NOMO-1 (cell line): ENCODE results near the gene SKI.
"Not testable (repeated sequence)": the region's sequence is repeated elsewhere in the genome, so short reads cannot be mapped to it uniquely, and the experiment has no call there.

Experiments used
- DNase-seq, 2 experiments: peaks; one replicate each; lab custom pipeline; 2025; ENCODE audit not compliant: unreplicated experiment in 2 of 2; lab: John Stamatoyannopoulos, UW

Gene SKI

DNA sequence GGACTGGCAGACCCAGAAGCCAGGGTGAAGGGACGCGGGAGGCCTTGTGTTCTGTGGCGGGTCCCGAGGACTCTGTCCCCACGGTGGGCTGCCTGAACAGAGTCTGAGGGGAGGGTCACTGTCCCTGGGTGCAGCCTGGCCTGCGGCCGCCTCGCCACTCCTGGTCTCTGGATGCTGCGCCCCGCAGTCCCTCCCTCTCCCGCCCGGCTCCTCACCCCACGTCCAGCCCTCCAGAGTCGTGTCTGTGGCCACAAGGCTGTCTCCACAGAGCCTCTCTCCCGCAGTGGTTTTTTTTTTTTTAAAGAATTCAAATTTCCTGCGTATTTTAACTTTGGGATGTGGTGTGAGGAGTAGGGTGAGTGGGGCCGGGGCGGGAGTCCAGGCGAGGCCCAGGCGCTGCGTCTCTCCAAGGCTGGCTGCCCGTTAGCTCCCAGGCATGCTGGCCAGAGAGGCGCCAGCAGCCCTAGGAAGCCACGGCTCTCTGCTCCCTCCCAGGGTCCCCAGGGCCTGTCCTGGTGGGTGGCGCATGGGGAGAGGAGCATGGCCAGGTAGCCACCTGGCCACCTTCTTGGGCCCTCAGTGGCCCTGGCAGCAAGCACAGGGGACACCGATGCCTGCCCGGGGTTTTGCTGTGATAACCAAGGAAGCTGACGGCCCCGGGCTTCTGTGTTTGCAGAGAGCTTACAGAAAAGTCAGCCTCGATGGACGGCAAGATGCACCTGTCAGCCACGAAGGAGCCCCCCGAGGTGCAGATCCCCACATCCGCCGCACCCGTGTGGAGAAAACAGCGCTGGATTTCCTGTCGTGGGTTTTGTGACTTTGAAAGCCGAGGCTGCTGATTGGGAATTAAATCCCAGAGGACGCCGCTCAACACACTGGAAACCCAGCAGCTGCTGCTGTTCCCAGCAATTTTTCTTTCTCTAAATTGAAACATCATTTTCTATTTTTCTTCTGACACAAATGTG, 90.5 kb downstream of the SKI start:
- DNase-seq = no peak

- no peak for DNase-seq
These were observed 91.2 kb downstream of the SKI start for GRCh38 chr1:2319291-2319690.

DNA sequence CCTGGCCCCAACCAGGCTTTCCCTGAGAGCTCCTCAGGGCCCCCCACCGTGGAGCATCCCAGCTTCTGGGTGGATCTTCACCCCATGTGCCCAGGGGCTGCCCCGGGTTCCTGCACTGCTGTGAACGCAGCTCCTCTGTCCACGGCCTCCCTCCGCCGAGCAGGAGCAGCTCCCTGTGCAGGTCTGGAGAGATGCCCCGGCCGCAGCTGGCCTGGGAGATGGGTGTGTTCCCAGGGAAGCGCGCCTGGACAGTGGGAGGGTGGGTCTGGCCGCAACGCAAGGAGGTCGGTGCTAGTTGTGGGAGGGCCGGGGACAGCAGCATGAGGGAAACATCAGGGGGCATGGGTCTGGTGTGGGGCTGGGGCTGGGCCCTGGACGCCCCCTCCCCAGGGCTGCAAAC, 91.9 kb downstream of the SKI start:
- DNase-seq = no peak

DNA sequence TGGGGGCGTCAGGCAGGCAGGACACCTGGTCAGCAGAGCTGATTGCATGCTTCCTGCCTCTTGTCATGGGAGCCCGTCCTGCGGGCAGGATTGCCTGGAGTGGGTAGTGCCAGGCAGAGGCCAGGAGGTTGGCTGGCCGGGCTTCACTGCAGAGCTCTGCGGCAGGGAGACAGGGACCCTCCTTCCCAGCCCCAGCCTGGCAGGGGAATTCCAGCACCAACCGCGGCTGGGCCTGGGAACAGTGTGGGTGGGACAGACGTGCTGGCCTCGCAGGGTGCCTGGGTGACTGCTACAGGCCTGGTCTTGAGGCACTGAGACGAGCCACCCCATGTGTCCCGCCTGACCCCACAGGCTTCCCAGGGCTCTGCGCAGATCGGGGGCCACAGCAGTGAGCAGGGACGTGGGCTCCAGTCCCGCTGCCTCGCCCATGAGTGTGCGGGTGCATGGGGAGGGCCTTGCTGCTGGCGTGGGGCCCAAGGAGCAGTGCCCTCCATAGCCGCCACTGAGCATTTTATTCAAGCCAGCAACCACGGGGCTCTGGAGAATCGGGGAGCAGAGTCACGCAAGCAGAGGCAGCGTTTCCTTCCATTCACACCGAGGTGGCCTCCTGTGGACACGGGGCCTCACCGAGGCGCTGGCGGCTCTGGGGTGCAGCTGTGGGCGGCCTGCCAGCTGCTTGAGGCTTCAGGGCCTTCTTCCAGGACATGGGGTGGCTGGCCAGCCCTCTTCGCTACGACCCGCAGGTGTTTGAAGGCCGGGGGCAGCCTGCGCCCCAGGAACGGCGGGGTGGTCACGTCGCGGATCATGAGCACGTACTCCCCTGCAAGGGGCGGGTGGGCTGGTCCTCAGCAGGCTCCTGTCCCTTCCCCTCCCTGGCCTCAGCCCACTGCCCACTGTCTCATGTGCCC, 92.9 kb downstream of the SKI start:
- DNase-seq = no peak

DNA sequence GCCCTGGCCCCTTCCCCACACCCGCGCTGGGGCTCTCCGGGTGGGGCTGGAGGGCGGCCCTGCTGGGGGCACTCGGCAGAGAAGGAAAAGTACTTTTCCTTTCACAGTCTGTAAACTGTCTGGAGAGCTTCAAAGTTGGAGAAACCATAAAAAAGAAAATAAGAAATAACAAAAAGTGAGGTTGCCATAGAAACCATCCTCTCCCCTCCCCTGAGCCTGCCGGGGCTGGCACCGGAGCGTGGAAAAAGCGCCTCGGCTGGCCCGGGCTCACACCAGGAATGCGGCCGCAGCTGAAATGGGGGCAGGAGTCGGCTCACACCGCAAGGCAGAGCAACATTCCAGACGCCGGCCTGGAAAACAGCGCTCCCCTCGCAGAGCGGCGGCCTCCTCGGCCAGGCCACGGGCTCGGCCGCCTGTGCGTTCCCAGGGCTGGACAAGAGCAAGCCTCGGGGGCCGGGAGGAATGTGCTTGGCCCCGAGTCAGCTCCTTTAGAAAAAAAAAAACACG, 94.0 kb downstream of the SKI start:
- DNase-seq = no peak

GRCh38 chr1:2322581-2323211, 94.6 kb downstream of the SKI start:
- DNase-seq = no peak

DNA sequence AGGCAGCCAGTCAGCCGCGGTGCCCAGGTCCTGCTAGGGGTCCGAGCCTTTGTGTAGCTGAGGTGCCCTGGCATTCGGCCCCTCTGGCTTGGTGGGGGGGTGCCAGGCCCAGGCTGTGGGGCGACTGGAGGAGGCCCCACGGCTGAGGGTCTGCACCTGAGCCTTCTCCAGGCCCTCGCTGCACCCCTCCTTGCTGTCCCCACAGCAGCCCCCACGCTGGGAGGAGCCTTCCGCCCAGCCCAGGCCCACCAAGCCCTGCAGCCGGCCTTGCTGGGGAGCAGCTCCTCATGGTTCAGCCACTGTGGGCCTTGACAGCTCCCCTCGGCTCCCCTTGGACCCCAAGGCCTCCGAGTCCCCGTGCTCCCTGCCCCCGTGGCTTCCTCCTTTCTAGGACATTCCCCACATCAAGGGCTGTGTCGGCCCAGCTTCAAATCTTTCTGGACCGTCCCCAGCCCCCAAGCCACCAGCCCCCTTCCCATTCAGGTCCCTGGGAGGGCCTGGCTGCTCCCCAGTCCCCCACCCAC, 95.4 kb downstream of the SKI start:
- DNase-seq = no peak

GRCh38 chr1:2324553-2325366, 96.6 kb downstream of the SKI start:
- no peak for DNase-seq

GRCh38 chr1:2326524-2326923, 98.4 kb downstream of the SKI start:
- no peak for DNase-seq

DNA sequence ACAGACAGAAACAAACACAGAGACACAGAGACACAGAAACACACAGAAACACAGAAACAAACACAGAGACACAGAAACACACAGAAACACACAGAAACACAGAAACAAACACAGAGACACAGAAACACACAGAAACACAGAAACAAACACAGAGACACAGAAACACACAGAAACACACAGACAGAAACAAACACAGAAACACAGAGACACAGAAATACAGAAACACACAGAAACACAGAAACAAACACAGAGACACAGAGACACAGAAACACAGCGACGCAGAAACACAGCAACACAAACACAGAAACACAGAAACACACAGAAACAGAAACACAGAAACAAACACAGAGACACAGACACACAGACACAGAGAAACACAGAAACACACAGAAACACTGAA, 99.0 kb downstream of the SKI start:
- not testable (repeated sequence) for DNase-seq

GRCh38 chr1:2327841-2328240, 99.7 kb downstream of the SKI start:
- DNase-seq = no peak

DNA sequence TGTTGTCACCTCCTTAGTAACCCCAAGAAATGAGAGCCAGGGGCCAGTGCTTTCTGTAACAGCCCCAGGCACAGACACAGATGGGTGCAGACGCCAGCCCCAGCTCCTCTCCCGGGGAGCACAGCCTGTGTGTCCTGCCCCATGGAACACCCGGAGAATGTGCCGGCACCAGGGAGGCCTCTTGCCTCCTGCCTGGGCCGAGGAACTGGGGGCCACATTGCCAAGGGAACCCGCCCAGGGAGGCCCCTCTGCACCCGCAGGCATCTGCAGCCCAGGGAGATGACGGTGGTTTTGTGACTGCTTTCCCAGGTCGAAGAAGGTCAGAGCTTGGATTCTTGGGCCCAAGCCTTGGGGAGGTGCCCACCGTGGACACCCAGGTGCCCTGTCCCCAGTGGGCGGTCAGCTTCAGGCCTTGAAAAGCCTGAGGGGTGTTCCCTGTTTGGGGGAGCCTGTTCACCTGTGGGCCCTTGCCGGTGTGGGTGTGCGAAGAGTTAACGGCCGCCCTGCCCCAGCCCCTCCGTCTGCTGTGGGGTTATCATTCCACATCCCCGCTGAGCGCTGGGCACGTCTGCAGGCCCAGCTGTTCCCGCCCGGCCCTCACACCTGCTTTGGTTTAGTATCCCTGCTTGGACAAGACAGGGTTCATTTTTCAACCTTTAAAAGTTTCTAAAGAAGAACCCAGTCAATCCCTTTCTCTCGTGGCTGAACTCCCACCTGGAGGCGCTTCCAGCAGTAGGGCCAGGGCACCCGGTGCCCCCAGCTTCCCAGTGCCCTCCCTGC, 100.7 kb downstream of the SKI start:
- DNase-seq = no peak

- no peak for DNase-seq
These were observed 101.9 kb downstream of the SKI start for GRCh38 chr1:2330035-2330434.

GRCh38 chr1:2330519-2331199, 102.5 kb downstream of the SKI start:
- no peak for DNase-seq

DNA sequence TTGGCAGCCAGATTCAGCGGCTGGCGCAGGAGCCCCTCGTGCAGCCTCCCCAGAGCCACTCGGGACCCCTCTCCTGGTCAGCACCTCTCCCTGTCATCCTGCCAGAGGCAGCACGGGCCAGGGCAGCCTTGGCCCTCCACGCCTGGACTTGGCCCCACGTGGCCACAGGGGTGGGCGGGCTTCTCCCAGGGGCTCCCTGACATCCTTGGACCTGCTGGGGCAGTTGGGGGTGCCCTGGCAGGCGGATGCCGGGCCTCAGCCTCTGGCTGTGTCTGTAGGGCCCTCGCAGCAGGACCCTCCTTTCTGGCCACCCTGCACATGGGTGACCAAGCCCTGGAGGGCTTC, 103.1 kb downstream of the SKI start:
- no peak for DNase-seq

GRCh38 chr1:2331580-2331979, 103.5 kb downstream of the SKI start:
- not testable (repeated sequence) for DNase-seq

- no peak for DNase-seq
These were observed 106.2 kb downstream of the SKI start for GRCh38 chr1:2334366-2334765.

GRCh38 chr1:2334883-2335534, 106.9 kb downstream of the SKI start:
- DNase-seq = no peak
